ENCODE measurements around the gene ATF5.

The ATF5 gene

DNA sequence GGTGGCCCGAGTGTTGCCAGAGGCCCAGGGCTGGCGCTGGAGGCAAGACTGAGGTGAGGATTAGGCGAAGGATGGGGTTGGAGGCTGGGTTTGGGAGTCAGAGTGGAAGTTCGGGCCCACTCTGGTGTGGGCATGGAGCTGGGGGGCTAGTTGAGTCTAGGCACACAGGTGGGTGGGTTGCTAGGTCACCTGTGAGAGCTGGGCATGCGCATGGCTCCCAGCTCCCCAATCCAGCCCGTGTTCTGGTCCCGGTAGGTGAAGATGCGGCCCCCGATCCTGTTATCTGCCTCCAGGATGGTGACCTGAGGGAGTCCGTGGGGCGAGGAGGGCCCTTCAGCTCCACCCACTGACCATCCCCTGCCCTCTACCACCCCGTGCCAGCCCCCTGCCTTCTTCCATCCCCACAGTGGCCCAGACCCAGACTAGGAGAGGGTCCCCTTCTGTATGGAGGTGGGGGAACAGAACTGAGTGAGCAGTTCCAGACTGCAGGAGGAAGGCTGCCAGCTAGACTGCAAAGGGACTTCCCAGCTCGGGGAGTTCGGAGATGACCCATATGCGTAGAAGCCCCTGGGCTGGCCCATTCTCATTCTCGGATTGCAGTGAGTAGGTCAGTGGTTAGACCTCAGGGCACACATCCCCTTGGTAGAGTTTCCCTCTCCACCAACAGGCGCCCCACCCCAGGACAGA lies 34.0 kb upstream of the ATF5 start:
- ATAC-seq: peak; percentile 14 to 36

- ATAC-seq: no peak
Observed at GRCh38 chr19:49895566-49896297, 33.3 kb upstream of the ATF5 start.

GRCh38 chr19:49896863-49897621 lies 32.0 kb upstream of the ATF5 start, which contains the start of gene IL4I1:
TSS of gene IL4I1 (minus strand) at chr19:49896887. CDS start at chr19:49896160, 727 bp downstream.
- ATAC-seq: peak; percentile 60 to 70

DNA sequence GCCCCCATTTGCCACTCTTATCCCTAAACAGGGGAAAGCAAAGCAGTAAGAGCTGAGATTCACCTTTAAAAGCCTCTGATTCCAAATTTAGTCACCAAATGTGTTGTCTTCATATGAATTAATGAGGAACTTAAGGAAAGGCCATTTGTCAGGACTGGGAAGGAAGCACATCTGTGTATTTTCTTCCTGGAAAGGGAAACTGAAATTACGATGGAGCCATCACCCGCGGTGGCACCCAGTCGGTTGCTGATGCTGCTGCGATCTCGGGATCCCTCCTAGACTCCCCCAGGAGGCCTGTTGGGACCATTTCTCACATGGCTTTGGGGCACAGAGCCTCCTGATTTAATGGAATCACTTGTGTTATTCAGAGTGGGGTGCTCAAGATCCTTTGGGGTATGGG lies 24.9 kb upstream of the ATF5 start:
- ATAC-seq: no peak

GRCh38 chr19:49906879-49907564 lies 22.0 kb upstream of the ATF5 start:
- ATAC-seq: no peak

GRCh38 chr19:49907745-49908446 lies 21.1 kb upstream of the ATF5 start:
- ATAC-seq: no peak

- ATAC-seq: no peak
Observed at GRCh38 chr19:49908480-49909420, 20.3 kb upstream of the ATF5 start.

DNA sequence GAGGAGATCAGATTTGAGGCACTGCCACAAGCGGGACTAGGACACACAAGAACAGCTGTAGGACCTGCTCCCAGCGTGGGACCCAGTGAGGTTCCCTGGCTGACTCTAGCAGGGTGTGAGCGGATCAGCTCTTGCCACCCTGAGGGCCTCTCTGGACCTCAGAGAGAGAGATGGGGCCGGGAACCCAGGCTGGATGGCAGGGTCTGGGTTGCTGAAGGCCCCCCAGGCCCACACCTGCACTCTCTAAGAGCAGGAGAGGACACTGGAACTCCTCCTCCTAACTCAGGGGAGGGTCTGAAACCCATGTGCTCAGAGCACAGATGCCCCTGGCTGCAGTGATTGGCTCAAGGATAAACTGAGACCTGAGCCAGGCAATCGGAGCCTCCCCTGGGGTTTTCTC lies 18.8 kb upstream of the ATF5 start:
- ATAC-seq: no peak

DNA sequence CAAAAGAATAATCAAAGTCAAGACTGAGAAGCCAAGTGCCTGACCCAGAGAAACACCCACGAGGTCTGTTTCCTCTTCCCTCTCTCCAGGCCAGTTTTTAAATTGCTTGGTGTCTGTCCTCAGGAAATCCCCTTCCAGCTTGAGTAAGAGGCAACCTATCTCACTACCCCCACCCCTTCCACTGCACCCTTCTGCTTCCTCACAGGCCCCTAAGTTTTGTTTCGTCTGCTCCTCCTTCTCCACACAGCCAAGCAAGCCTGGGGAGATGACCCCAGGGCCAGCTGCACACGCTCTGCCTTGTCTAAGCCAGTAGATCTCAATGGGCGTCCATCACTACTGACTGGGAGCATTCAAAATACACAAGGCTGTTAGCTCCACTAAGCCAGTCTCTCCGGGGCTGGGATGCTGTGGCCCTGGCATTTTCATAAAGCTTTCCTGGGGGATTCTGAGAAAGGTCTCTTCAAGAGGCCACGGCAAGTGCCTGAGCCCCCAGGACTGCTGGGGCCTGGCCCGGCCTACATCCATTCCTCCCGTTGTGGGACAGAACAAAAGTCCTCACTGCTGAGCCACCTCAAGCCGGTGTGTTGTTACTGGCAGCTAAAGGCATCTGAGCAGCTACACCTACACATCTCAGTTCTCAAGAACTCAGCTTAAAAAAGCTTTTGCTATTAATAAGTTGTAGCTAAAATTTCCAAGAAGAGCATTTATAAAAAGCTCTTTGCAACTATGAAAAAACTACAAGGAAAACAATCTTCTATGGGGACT lies 17.4 kb upstream of the ATF5 start:
- peak; percentile 75 to 88 for ATAC-seq

- no peak for ATAC-seq
Observed at GRCh38 chr19:49912965-49913685, 15.9 kb upstream of the ATF5 start.

- ATAC-seq: no peak
Observed at GRCh38 chr19:49913720-49914119, 15.3 kb upstream of the ATF5 start.

GRCh38 chr19:49915271-49915670 lies 13.7 kb upstream of the ATF5 start:
- ATAC-seq: no peak

DNA sequence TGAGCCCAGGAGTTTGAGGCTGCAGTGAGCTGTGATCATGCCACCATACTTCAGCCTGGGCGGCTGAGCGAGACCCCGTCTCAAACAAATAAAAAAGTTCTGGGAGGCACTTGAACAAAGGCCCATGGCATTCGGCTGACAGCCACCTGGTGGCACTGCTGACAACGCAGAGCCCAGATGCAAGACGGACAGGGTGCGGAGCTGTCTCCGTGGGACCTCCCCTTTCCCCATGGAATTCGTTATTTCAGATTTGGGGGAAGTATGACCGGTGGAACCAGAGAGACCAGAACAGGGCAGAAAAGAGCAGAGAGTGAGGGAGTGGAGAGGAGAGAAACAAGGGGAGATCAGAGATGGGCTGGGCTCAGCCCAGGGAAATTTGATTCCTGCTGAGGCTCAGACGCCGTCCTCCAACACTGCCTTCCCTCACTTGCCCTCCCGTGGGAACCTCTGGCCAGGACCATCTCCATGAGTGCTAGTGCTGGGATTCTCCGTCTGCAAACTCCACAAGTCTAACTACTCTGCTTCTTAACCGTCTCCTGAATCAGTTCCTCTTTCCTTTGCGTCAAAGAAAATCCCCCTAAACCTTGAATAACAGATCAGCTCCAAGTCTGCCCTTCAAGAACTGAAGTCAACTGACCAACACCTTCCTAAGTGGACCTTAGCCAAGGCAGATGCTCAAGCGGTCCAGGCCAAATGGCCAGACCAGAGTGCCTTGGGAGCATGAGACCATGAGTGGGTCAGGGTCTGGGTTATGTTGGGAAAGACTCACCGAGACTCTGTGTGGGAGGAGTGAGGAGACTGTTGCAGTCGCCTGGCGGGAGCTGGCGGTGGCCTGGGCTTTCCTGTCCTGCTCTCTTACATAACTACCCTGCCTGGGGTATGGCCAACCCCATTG lies 11.9 kb upstream of the ATF5 start:
- peak in 1 of 2 donors; percentile 9 for ATAC-seq

DNA sequence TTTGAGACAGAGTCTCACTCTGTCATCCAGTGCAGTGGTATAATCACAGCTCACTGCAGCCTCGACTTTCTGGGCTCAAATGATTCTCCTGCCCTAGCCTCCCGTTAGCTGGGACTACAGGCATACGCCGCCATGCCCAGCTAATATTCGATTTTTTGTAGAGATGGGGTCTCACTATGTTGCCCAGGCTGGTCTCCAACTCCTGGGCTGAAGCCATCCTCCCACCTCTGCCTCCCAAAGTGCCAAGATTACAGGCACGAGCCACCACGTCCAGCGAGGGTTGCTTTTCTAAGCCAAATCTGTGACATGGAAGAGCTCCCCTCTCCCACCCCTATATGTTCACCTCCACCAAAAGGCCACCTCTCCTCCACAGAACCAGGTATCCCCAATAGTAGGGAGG lies 10.9 kb upstream of the ATF5 start:
- ATAC-seq: no peak

DNA sequence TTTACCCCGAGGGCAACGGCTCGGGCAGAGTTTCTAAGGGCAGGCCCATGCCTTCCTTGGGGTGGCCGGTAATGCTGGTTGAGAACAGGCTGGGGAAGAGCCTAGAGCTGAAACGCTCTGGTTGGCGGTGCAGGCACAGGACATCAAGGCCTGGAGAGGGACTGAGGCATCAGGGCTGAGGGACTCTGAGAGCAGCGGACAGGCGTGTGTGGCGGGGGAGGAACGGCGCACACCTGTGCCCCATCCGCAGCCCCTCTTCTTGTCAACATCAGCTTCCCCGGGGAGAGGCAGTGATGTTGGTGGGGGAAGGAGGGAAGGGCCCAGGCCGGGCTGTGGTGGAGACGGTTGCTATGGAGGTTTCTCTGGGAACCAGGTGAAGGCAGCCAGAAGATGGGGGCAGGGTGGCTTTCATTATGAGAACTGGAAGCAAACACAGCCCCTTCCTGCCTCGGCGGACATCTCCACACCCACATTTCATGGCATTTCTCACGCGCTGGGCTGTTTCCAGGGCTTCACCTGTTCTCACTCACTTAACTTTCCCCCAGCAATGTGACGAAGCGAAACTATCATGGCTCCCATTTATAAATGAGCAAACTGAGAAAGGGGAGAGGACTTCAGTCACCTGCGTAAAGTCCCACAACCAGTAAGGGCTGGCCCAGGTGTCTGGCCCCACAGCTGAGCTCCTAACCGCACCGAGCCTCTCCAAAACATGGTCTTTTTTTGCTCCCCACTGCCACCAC lies 8.2 kb upstream of the ATF5 start:
- ATAC-seq: no peak

DNA sequence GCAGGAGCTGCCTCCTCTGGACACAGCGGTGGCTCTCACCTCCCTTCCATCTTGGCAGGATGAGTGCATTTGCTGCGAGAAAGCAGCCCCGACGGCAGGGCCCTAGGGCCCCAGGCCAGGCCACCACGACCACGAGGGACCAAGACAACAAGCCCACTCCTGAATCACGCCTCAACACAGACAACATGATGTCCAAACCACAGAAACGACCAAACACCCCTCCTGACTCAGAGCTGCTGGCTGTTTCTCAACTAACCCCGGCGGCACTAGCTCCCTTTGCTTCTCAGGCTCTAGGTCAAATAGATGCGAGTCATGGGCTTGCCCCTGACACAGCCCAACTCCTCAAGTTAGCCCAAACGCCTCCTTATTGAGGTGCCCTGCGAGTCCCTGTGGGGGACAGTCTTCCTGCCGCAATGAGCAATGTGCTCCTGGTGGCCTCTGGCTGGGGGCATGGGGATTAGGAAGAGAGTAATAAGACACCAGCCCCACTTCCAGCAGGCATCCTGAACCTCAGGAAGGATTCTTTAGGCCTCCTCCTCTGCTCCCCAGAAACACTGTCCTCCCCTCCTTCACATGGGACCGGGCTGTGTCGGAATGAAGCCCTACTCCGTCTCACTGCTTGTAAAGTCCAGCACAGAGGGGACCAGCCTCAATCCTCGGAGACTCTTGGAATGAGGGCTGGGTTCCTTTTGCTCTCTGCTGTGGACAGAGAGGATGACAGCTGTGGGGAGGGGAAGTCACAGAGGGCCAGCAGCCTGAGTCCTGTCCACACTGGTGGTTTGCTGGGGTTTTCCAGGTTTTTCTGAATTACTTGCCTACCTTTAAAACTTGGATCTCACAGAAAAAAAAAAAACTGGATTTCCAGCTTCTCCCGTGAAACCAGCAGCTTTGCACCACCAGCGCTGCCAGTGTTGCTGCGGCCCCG lies 6.9 kb upstream of the ATF5 start:
- peak in 1 of 2 donors; percentile 32 for ATAC-seq
